PC-9 (cell line): ENCODE results near the gene LDLRAD3. TPM values are rescaled to one million over a fixed set of nuclear protein-coding genes. Genes with fewer than 3 reads are reported as not detected.

Source experiments
- BruUV-seq: library from RNA; stranded (reverse); fragments of 400-500 nt; replicated peaks from 2 replicates; lab custom pipeline; 2021; lab: Mats Ljungman, UMichigan
- CTCF ChIA-PET: fragments of 300-600 bp; sonication (Branson Sonifier 250); formaldehyde crosslinking; loops from one replicate; lab custom pipeline; 2022; ENCODE audit warnings: antibody characterized with exemption; lab: Charles Lee
- POLR2A ChIA-PET: fragments of 300-600 bp; sonication (Branson Sonifier 250); formaldehyde crosslinking; loops from one replicate; lab custom pipeline; 2022; ENCODE audit warnings: antibody characterized with exemption; ENCODE audit not compliant: unreplicated experiment; lab: Charles Lee
- DNase-seq, 2 experiments: peaks; one replicate each; pipeline versions ENCODE4 v3.0.0 to v3.0.0-alpha.2; 2015 to 2022; ENCODE audit warnings: mixed read lengths in 1 of 2
- H2AFZ ChIP-seq: fragments of 200-600 bp; sonication (generic); 2 replicates; pipeline ENCODE4 v1.8.1; 2017; ENCODE audit warnings: antibody characterized with exemption
- H3F3A ChIP-seq: fragments of 200-600 bp; sonication (generic); 2 replicates; pipeline ENCODE4 v1.8.1; 2017; ENCODE audit warnings: antibody characterized with exemption, mild to moderate bottlenecking, low read depth; ENCODE audit not compliant: insufficient read depth
- H3K27ac ChIP-seq: fragments of 200-600 bp; sonication (generic); 2 replicates; pipeline ENCODE4 v1.6.1; 2016; ENCODE audit warnings: mixed run types
- H3K27me3 ChIP-seq: fragments of 200-600 bp; sonication (generic); 2 replicates; pipeline ENCODE4 v1.6.1; 2016; ENCODE audit warnings: low read depth, mixed run types; ENCODE audit not compliant: insufficient read depth
- H3K36me3 ChIP-seq: fragments of 200-600 bp; sonication (generic); 2 replicates; pipeline ENCODE4 v1.6.1; 2016; ENCODE audit warnings: low read depth, mixed run types
- H3K4me1 ChIP-seq: fragments of 200-600 bp; sonication (generic); replicated peaks from 2 replicates; pipeline ENCODE4 v1.6.1; 2016; ENCODE audit warnings: mixed run types; ENCODE audit not compliant: insufficient read depth
- H3K4me2 ChIP-seq: fragments of 200-600 bp; sonication (generic); 2 replicates; pipeline ENCODE4 v1.6.1; 2017; ENCODE audit warnings: mixed run types
- H3K4me3 ChIP-seq: fragments of 200-600 bp; sonication (generic); 2 replicates; pipeline ENCODE4 v1.6.1; 2016; ENCODE audit warnings: mixed run types
- H3K79me2 ChIP-seq: fragments of 200-600 bp; sonication (generic); 2 replicates; pipeline ENCODE4 v1.6.1; 2017; ENCODE audit warnings: low read depth, mixed run types
- H3K9me2 ChIP-seq: fragments of 200-600 bp; sonication (generic); 2 replicates; pipeline ENCODE4 v1.8.1; 2017; ENCODE audit warnings: mild to moderate bottlenecking; ENCODE audit not compliant: insufficient read depth
- H3K9me3 ChIP-seq: fragments of 200-600 bp; sonication (generic); 2 replicates; pipeline ENCODE4 v1.8.1; 2016; ENCODE audit warnings: low read depth; ENCODE audit not compliant: insufficient read depth
- H4K20me1 ChIP-seq: fragments of 200-600 bp; sonication (generic); 2 replicates; pipeline ENCODE4 v1.8.1; 2017; ENCODE audit not compliant: insufficient read depth
- CTCF ChIP-seq: fragments of 200-600 bp; sonication (generic); conservative IDR thresholded peaks from 2 replicates; pipeline ENCODE4 v1.6.1; 2017; ENCODE audit warnings: mixed run types, antibody characterized with exemption, mild to moderate bottlenecking, moderate library complexity
- EZH2 ChIP-seq: fragments of 200-600 bp; sonication (generic); IDR thresholded peaks from 2 replicates; pipeline ENCODE4 v1.8.0; 2017; ENCODE audit warnings: antibody characterized with exemption, low read depth
- intact Hi-C: fragments of 100-400 bp; cut with micrococcal nuclease; formaldehyde crosslinking; loops from one replicate; pipeline ENCODE4 v1.10.0; 2022; ENCODE audit not compliant: unreplicated experiment
- total RNA-seq: library from RNA; stranded (reverse); gene quantifications from 2 replicates; pipeline ENCODE4 v1.2.3, GENCODE V29; 2021

LDLRAD3 gene
- total RNA-seq, 1 experiment from 2014 or later: 15.9 TPM

- Histone ChIP-seq H3K4me3 (no peak overlapping the region), H3K36me3 (no peaks in the 10 kb centered on the region), H4K20me1 (no peaks in the 10 kb centered on the region), H3K9me2 (no peaks in the 10 kb centered on the region), H3K27ac (no peak overlapping the region), H3K27me3 (no peaks in the 10 kb centered on the region), H2AFZ (no peak overlapping the region), H3K9me3 (no peaks in the 10 kb centered on the region), H3K4me1 (peaks cover 13% of the 10 kb centered on the region), H3K4me2 (no peak overlapping the region), H3K79me2 (peaks cover 29% of the 10 kb centered on the region), H3F3A (peaks cover under 1% of the 10 kb centered on the region)
- ChIA-PET POLR2A (interaction anchor here (0.6 to 0.7 kb wide), 2 partner anchors 20 to 105 kb away, joined by 3 to 5 read pairs; no protein-coding TSS in a partner anchor), CTCF (no interaction called here)
- TF ChIP-seq EZH2: no peak
- TF ChIP-seq CTCF: no peak
- no peak for DNase-seq
- no TSS peak for BruUV-seq
- intact Hi-C loops: loop anchor here (5.0 kb wide), 1 partner anchor 398 kb away; the partner anchor contains the start of gene FJX1
Observed at GRCh38 chr11:36014898-36015665, 71.2 kb downstream of the LDLRAD3 start.

GRCh38 chr11:36015799-36016198 lies 71.9 kb downstream of the LDLRAD3 start:
- no peaks in the 10 kb centered on the region for H4K20me1 ChIP-seq
- no peak overlapping the region for H3K4me2 ChIP-seq
- no peaks in the 10 kb centered on the region for H3K27me3 ChIP-seq
- CTCF ChIA-PET: no interaction called here
- peaks cover 24% of the 10 kb centered on the region for H3K79me2 ChIP-seq
- no peaks in the 10 kb centered on the region for H3K9me2 ChIP-seq
- no TSS peak for BruUV-seq
- intact Hi-C loops: no loop called here
- no peaks in the 10 kb centered on the region for H3K9me3 ChIP-seq
- H2AFZ ChIP-seq: no peak overlapping the region
- POLR2A ChIA-PET: interaction anchor here (0.7 kb wide), 1 partner anchor 19 kb away, joined by 3 read pairs; no protein-coding TSS in a partner anchor
- no peak for DNase-seq
- no peaks in the 10 kb centered on the region for H3K36me3 ChIP-seq
- peaks cover 6% of the 10 kb centered on the region for H3K4me1 ChIP-seq
- TF ChIP-seq CTCF: no peak
- no peak for TF ChIP-seq EZH2
- H3K27ac ChIP-seq: no peak overlapping the region
- no peaks in the 10 kb centered on the region for H3F3A ChIP-seq
- no peak overlapping the region for H3K4me3 ChIP-seq

GRCh38 chr11:36016263-36016662 lies 72.4 kb downstream of the LDLRAD3 start:
- no peak overlapping the region for H3K27ac ChIP-seq
- H3K27me3 ChIP-seq: no peaks in the 10 kb centered on the region
- POLR2A ChIA-PET: no interaction called here
- CTCF ChIA-PET: no interaction called here
- peaks cover 4% of the 10 kb centered on the region; the same call in 1 of the 2 replicates for H3K4me1 ChIP-seq
- BruUV-seq: no TSS peak
- no peaks in the 10 kb centered on the region for H3K9me3 ChIP-seq
- DNase-seq: no peak
- no peaks in the 10 kb centered on the region for H3K36me3 ChIP-seq
- H3K4me2 ChIP-seq: no peak overlapping the region
- no peak overlapping the region for H3K4me3 ChIP-seq
- peaks cover 21% of the 10 kb centered on the region; the same call in 1 of the 2 replicates for H3K79me2 ChIP-seq
- no peak overlapping the region for H2AFZ ChIP-seq
- H3K9me2 ChIP-seq: no peaks in the 10 kb centered on the region
- no peaks in the 10 kb centered on the region for H4K20me1 ChIP-seq
- TF ChIP-seq EZH2 (no peak), CTCF (no peak)
- H3F3A ChIP-seq: no peaks in the 10 kb centered on the region
- intact Hi-C loops: no loop called here
